GM18951 (cell line): ENCODE measurements around the gene BCL6.

Source experiments
- POLR2A ChIP-seq: IDR thresholded peaks from 4 replicates; pipeline ENCODE4 v1.6.1; 2011; ENCODE audit warnings: mild to moderate bottlenecking; ENCODE audit not compliant: insufficient read length, insufficient read depth; ENCODE audit errors: extremely low read depth
- in situ Hi-C: fragments of 300-500 bp; cut with MboI; formaldehyde crosslinking; loops from one replicate; pipeline ENCODE4 v1.12.0; 2022; ENCODE audit warnings: low sequenced_read_pairs, mixed read lengths, inconsistent platforms; ENCODE audit not compliant: unreplicated experiment

Gene BCL6

GRCh38 chr3:187739561-187740332 lies 5.5 kb downstream of the BCL6 start:
- in situ Hi-C loops, result loop anchor here (10.0 to 25.0 kb wide), 4 partner anchors 923 to 1398 kb away; no protein-coding TSS in a partner anchor
- no peak for TF ChIP-seq POLR2A

- in situ Hi-C loops, result loop anchor here (10.0 to 25.0 kb wide), 3 partner anchors 923 to 1398 kb away; no protein-coding TSS in a partner anchor
These were observed 6.1 kb downstream of the BCL6 start for GRCh38 chr3:187739094-187739560.

GRCh38 chr3:187738331-187739093 lies 6.8 kb downstream of the BCL6 start:
- in situ Hi-C loops, result loop anchor here (10.0 to 25.0 kb wide), 3 partner anchors 924 to 1399 kb away; no protein-coding TSS in a partner anchor
- TF ChIP-seq POLR2A, result no peak

More at GRCh38 chr3:187739094-187739560, 6.1 kb downstream of the BCL6 start:
- no peak for TF ChIP-seq POLR2A

GRCh38 chr3:187738071-187738330 lies 7.3 kb downstream of the BCL6 start:
- in situ Hi-C loops, result loop anchor here (10.0 to 25.0 kb wide), 3 partner anchors 924 to 1399 kb away; no protein-coding TSS in a partner anchor
- TF ChIP-seq POLR2A, result no peak

GRCh38 chr3:187737368-187738070 lies 7.7 kb downstream of the BCL6 start:
- in situ Hi-C loops, result loop anchor here (10.0 to 25.0 kb wide), 3 partner anchors 925 to 1400 kb away; no protein-coding TSS in a partner anchor

GRCh38 chr3:187737006-187737367 lies 8.3 kb downstream of the BCL6 start:
- in situ Hi-C loops, result loop anchor here (10.0 to 25.0 kb wide), 3 partner anchors 925 to 1400 kb away; no protein-coding TSS in a partner anchor
- TF ChIP-seq POLR2A, result no peak

More at GRCh38 chr3:187737368-187738070, 7.7 kb downstream of the BCL6 start:
- no peak for TF ChIP-seq POLR2A

GRCh38 chr3:187736418-187736871 lies 8.8 kb downstream of the BCL6 start:
- in situ Hi-C loops, result loop anchor here (10.0 to 25.0 kb wide), 3 partner anchors 926 to 1401 kb away; no protein-coding TSS in a partner anchor
- no peak for TF ChIP-seq POLR2A

- in situ Hi-C loops, result loop anchor here (10.0 to 25.0 kb wide), 3 partner anchors 926 to 1401 kb away; no protein-coding TSS in a partner anchor
- TF ChIP-seq POLR2A, result no peak
These were observed 9.4 kb downstream of the BCL6 start for GRCh38 chr3:187735837-187736236.

GRCh38 chr3:187735383-187735782 lies 9.9 kb downstream of the BCL6 start:
- in situ Hi-C loops, result loop anchor here (10.0 to 25.0 kb wide), 3 partner anchors 927 to 1402 kb away; no protein-coding TSS in a partner anchor
- no peak for TF ChIP-seq POLR2A

GRCh38 chr3:187734841-187735240 lies 10.4 kb downstream of the BCL6 start:
- in situ Hi-C loops, result loop anchor here (10.0 to 25.0 kb wide), 3 partner anchors 927 to 1402 kb away; no protein-coding TSS in a partner anchor
- TF ChIP-seq POLR2A, result no peak

GRCh38 chr3:187733371-187733770 lies 11.9 kb downstream of the BCL6 start:
- in situ Hi-C loops, result loop anchor here (10.0 to 25.0 kb wide), 3 partner anchors 929 to 1404 kb away; no protein-coding TSS in a partner anchor

GRCh38 chr3:187729598-187729997 lies 15.7 kb downstream of the BCL6 start:
- in situ Hi-C loops, result loop anchor here (25.0 kb wide), 2 partner anchors 933 to 1408 kb away; no protein-coding TSS in a partner anchor
- TF ChIP-seq POLR2A, result no peak

More at GRCh38 chr3:187733371-187733770, 11.9 kb downstream of the BCL6 start:
- no peak for TF ChIP-seq POLR2A

- in situ Hi-C loops, result loop anchor here (25.0 kb wide), 2 partner anchors 933 to 1408 kb away; no protein-coding TSS in a partner anchor
These were observed 16.2 kb downstream of the BCL6 start for GRCh38 chr3:187728940-187729583.

More at GRCh38 chr3:187728940-187729583, 16.2 kb downstream of the BCL6 start:
- TF ChIP-seq POLR2A, result no peak
